Measurements from ENCODE around the gene NKPD1. TPM values are rescaled to one million over a fixed set of nuclear protein-coding genes. Genes with fewer than 3 reads are reported as not detected.

NKPD1 gene
- total RNA-seq, 3 donors from 2014 or later (not counting 1 experiment from before 2014, with no cell fraction given) = 0.55 to 1.00 (median 0.66) TPM

GRCh38 chr19:45113628-45114027 is 47.2 kb downstream of the NKPD1 start:
- Mint-ChIP-seq H3K27ac (no peak overlapping the region), H3K9me3 (no peaks in the 10 kb centered on the region), H3K36me3 (no peaks in the 10 kb centered on the region), H3K27me3 (ENCODE audit: low read depth in 2 of 2) (no peaks in the 10 kb centered on the region), H3K4me3 (no peak overlapping the region), H3K4me1 (peaks cover 12 to 43% of the 10 kb centered on the region in 2 donors)
- intact Hi-C loops (cut with micrococcal nuclease) = no loop called here
- Histone ChIP-seq H3K36me3 (ENCODE audit: control insufficient read depth, insufficient read depth, low read length) (no peaks in the 10 kb centered on the region), H3K4me1 (ENCODE audit: control insufficient read depth, insufficient read depth, low read length) (peaks cover 28% of the 10 kb centered on the region), H3K9me3 (ENCODE audit: control insufficient read depth, insufficient read depth, low read length) (no peaks in the 10 kb centered on the region), H3K27me3 (ENCODE audit: control insufficient read depth, insufficient read depth, low read length) (no peaks in the 10 kb centered on the region), H3K4me3 (ENCODE audit: low read length) (no peak overlapping the region), H3K27ac (ENCODE audit: low read length) (no peak overlapping the region)
- DNase-seq = no peak
- ATAC-seq = no peak
- 81% methylated on average over 9 of the region's 9 CpGs for WGBS (ENCODE audit: insufficient coverage)
- no peak for TF ChIP-seq CTCF (IDR thresholded peaks at IDR 0.05)

DNA sequence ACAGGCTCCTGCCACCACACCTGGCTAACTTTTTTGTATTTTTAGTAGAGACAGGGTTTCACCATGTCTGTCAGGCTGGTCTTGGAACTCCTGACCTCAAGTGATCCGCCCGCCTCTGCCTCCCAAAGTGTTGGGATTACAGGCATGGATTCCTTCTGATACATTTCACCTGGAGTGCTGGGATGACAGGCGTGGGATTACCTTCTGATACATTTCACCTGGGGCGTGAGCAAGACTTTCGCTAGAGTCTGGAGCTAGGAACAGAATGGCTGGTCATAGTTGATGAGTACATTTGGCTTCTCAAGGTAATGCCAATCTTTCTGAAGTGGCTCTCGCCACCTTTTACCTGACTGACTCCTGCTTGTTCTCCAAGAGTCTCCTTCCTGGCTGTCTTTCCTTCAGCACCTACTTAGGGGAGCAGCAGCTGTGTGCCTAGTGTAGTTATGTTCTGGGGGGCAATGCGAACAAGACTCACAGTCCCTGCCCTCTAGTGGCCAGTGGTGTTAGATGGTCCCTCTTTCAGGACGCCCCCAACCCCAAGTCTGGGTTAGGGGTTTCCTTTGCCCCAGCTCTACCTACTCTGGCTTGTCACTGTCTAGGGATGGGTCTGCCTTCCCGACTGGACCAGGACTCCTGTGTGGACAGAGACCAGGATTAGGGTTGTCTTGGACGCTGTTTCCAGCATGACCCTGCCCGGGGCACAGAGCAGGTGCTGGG is 48.5 kb downstream of the NKPD1 start:
- DNase-seq (no peak), ATAC-seq (no peak)
- Histone ChIP-seq H3K36me3 (ENCODE audit: control insufficient read depth, insufficient read depth, low read length) (no peaks in the 10 kb centered on the region), H3K27me3 (ENCODE audit: control insufficient read depth, insufficient read depth, low read length) (no peaks in the 10 kb centered on the region), H3K4me3 (ENCODE audit: low read length) (no peak overlapping the region), H3K4me1 (ENCODE audit: control insufficient read depth, insufficient read depth, low read length) (peaks cover 15% of the 10 kb centered on the region), H3K9me3 (ENCODE audit: control insufficient read depth, insufficient read depth, low read length) (no peaks in the 10 kb centered on the region), H3K27ac (ENCODE audit: low read length) (no peak overlapping the region)
- TF ChIP-seq CTCF (IDR thresholded peaks at IDR 0.05) = no peak
- peaks cover 5 to 30% of the 10 kb centered on the region in 2 donors for H3K4me1 Mint-ChIP-seq
- WGBS (ENCODE audit: insufficient coverage) = 98% methylated on average over 11 of the region's 11 CpGs
- no peaks in the 10 kb centered on the region for H3K36me3 Mint-ChIP-seq
- no peak overlapping the region for H3K4me3 Mint-ChIP-seq
- H3K27ac Mint-ChIP-seq = no peak overlapping the region
- intact Hi-C loops (cut with micrococcal nuclease) = no loop called here
- no peaks in the 10 kb centered on the region for H3K27me3 Mint-ChIP-seq (ENCODE audit: low read depth in 2 of 2)
- H3K9me3 Mint-ChIP-seq = no peaks in the 10 kb centered on the region

Other genes starting within 250 kb of the NKPD1 start
- not detected for gene APOC1, start 246.4 kb downstream of the NKPD1 start, total RNA-seq
- gene APOC4, start 218.7 kb downstream of the NKPD1 start, total RNA-seq = not detected
- not detected for gene APOC2, start 214.9 kb downstream of the NKPD1 start, total RNA-seq
- 100 to 1,000 TPM in 2 of 3 donors, 10 to 100 TPM in 1; 97.1 to 125 (median 120) TPM for gene CLPTM1, start 205.6 kb downstream of the NKPD1 start, total RNA-seq
- gene RELB, start 159.5 kb downstream of the NKPD1 start, total RNA-seq = 100 to 1,000 TPM in 2 of 3 donors, 10 to 100 TPM in 1; 92.4 to 119 (median 105) TPM
- 100 to 1,000 TPM; 142 to 160 (median 146) TPM for gene CLASRP, start 121.9 kb downstream of the NKPD1 start, total RNA-seq
- 1 to 10 TPM; 5.1 to 8.0 (median 8.0) TPM for gene ZNF296, start 84.5 kb downstream of the NKPD1 start, total RNA-seq
- 10 to 100 TPM; 27.7 to 28.7 (median 27.9) TPM for gene GEMIN7, start 81.7 kb downstream of the NKPD1 start, total RNA-seq
- 10 to 100 TPM; 23.8 to 29.3 (median 25.0) TPM for gene PPP1R37, start 67.8 kb downstream of the NKPD1 start, total RNA-seq
- 10 to 100 TPM; 38.0 to 47.0 (median 45.2) TPM for gene TRAPPC6A, start 17.3 kb upstream of the NKPD1 start, total RNA-seq
- 10 to 100 TPM; 20.9 to 26.3 (median 21.8) TPM for gene BLOC1S3, start 17.8 kb upstream of the NKPD1 start, total RNA-seq
- under 1 TPM in 2 of 3 donors, not detected in 1; 0.16 to 0.23 TPM for gene EXOC3L2, start 84.4 kb upstream of the NKPD1 start, total RNA-seq
- gene MARK4, start 90.3 kb upstream of the NKPD1 start, total RNA-seq = 10 to 100 TPM; 50.4 to 53.6 (median 51.4) TPM
- not detected for gene CKM, start 161.9 kb upstream of the NKPD1 start, total RNA-seq
- gene KLC3, start 179.8 kb upstream of the NKPD1 start, total RNA-seq = not detected
- gene ERCC2, start 209.6 kb upstream of the NKPD1 start, total RNA-seq = 10 to 100 TPM; 13.4 to 22.3 (median 14.9) TPM
- 1 to 10 TPM; 5.6 to 7.4 (median 5.9) TPM for gene PPP1R13L, start 244.1 kb upstream of the NKPD1 start, total RNA-seq
- gene POLR1G, start 245.7 kb upstream of the NKPD1 start, total RNA-seq = 1 to 10 TPM in 1 of 3 donors, under 1 TPM in 2; 0.28 to 1.4 (median 0.45) TPM